HEK293 (cell line): ENCODE data around the gene HOXC5.

Source experiments
- CTCF ChIA-PET: fragments of 350-600 bp; formaldehyde crosslinking; extraction: SDS; loops from one replicate; lab custom pipeline; 2021; ENCODE audit warnings: antibody characterized with exemption; lab: Yijun Ruan, JAX
- POLR2A ChIA-PET: fragments of 300-600 bp; formaldehyde crosslinking; extraction: SDS; loops from one replicate; lab custom pipeline; 2020; ENCODE audit warnings: antibody characterized with exemption, inconsistent platforms; lab: Yijun Ruan, JAX
- H3K27ac ChIP-seq: fragments of 200-500 bp; sonication (Bioruptor generic); 2 replicates; pipeline ENCODE4 v1.5.1; 2014; ENCODE audit warnings: low read depth, low read length, control low read depth, inconsistent platforms; ENCODE audit errors: extremely low read depth
- H3K36me3 ChIP-seq, 2 experiments: fragments of 200-500 bp in 1 of 2; sonication (Bioruptor generic) in 1 of 2; 1 replicate in 1 of 2; 2 replicates in 1 of 2; pipeline ENCODE4 v1.5.1; 2014 to 2017; ENCODE audit warnings: inconsistent platforms in 2 of 2, low read length in 2 of 2; ENCODE audit not compliant: control insufficient read depth in 2 of 2, insufficient read depth in 1 of 2
- H3K4me1 ChIP-seq: fragments of 200-500 bp; sonication (Bioruptor generic); 2 replicates; pipeline ENCODE4 v1.5.1; 2014; ENCODE audit warnings: mild to moderate bottlenecking, low read length, inconsistent platforms; ENCODE audit not compliant: control insufficient read depth, insufficient read depth
- H3K4me3 ChIP-seq: 2 replicates; pipeline ENCODE4 v1.5.1; 2011; ENCODE audit warnings: low read depth, mild to moderate bottlenecking, control low read depth, low read length, moderate library complexity
- H3K9me3 ChIP-seq: fragments of 200-500 bp; sonication (Bioruptor generic); 2 replicates; pipeline ENCODE4 v1.5.1; 2014; ENCODE audit warnings: low read depth, low read length, inconsistent platforms; ENCODE audit not compliant: control insufficient read depth, insufficient read depth
- PATZ1 ChIP-seq: fragments of 450-650 bp; formaldehyde crosslinking; IDR thresholded peaks from 2 replicates; pipeline ENCODE4 v1.5.1; 2016; ENCODE audit warnings: missing biosample characterization, missing genetic modification characterization
- ZFP3 ChIP-seq: fragments of 450-650 bp; formaldehyde crosslinking; IDR thresholded peaks from 2 replicates; pipeline ENCODE4 v1.5.1; 2016; ENCODE audit warnings: low read depth, missing biosample characterization, missing genetic modification characterization
- ZNF169 ChIP-seq: fragments of 450-650 bp; formaldehyde crosslinking; IDR thresholded peaks from 2 replicates; pipeline ENCODE4 v1.5.1; 2016; ENCODE audit warnings: missing biosample characterization, missing genetic modification characterization
- ZNF350 ChIP-seq: fragments of 450-650 bp; formaldehyde crosslinking; IDR thresholded peaks from 2 replicates; pipeline ENCODE4 v1.5.0; 2017; ENCODE audit warnings: missing biosample characterization, mild to moderate bottlenecking, missing genetic modification characterization
- ZNF354C ChIP-seq: fragments of 450-650 bp; formaldehyde crosslinking; IDR thresholded peaks from 2 replicates; pipeline ENCODE4 v1.5.1; 2016; ENCODE audit warnings: missing biosample characterization, missing genetic modification characterization, low read depth, borderline replicate concordance
- ZNF362 ChIP-seq: fragments of 450-650 bp; formaldehyde crosslinking; IDR thresholded peaks from 2 replicates; pipeline ENCODE4 v1.5.1; 2016; ENCODE audit warnings: missing biosample characterization, missing genetic modification characterization
- ZNF426 ChIP-seq: fragments of 450-650 bp; formaldehyde crosslinking; IDR thresholded peaks from 2 replicates; pipeline ENCODE4 v1.5.1; 2017; ENCODE audit warnings: missing biosample characterization, missing genetic modification characterization, mild to moderate bottlenecking, inconsistent platforms, moderate library complexity
- ZNF626 ChIP-seq: fragments of 450-650 bp; sonication (Bioruptor Pico); formaldehyde crosslinking; IDR thresholded peaks from 2 replicates; pipeline ENCODE4 v1.5.1; 2018; ENCODE audit warnings: missing biosample characterization, missing genetic modification characterization, inconsistent platforms
- ZNF629 ChIP-seq: fragments of 450-650 bp; formaldehyde crosslinking; IDR thresholded peaks from 2 replicates; pipeline ENCODE4 v1.5.1; 2017; ENCODE audit warnings: missing biosample characterization, missing genetic modification characterization
- TF ChIP-seq, protein P1 (sequence below): fragments of 450-650 bp; formaldehyde crosslinking; IDR thresholded peaks from 2 replicates; pipeline ENCODE4 v1.5.1; 2017; ENCODE audit warnings: missing biosample characterization, missing genetic modification characterization
- TF ChIP-seq, protein P2 (sequence below): fragments of 450-650 bp; formaldehyde crosslinking; IDR thresholded peaks from 2 replicates; pipeline ENCODE4 v1.5.1; 2016; ENCODE audit warnings: missing biosample characterization, missing genetic modification characterization
- TF ChIP-seq, protein P3 (sequence below): sonication (generic); formaldehyde crosslinking; IDR thresholded peaks from 2 replicates; pipeline ENCODE4 v1.8.1; 2022; ENCODE audit warnings: mild to moderate bottlenecking, moderate library complexity, missing genetic modification reagents

HOXC5 gene

GRCh38 chr12:54010972-54011664, 21.7 kb upstream of the HOXC5 start (continued):
- TF ChIP-seq ZNF350 (no peak), ZNF626 (tag by site-specific recombination) (no peak), ZNF629 (tag by site-specific recombination) (0 out of 2 replicates have a peak, but pooled peaks have one; percentile 13), ZNF169 (tag by site-specific recombination) (no peak), ZNF354C (tag by site-specific recombination) (no peak), ZFP3 (no peak; the same call in 1 of the 2 replicates)
- TF ChIP-seq, protein P1, sequence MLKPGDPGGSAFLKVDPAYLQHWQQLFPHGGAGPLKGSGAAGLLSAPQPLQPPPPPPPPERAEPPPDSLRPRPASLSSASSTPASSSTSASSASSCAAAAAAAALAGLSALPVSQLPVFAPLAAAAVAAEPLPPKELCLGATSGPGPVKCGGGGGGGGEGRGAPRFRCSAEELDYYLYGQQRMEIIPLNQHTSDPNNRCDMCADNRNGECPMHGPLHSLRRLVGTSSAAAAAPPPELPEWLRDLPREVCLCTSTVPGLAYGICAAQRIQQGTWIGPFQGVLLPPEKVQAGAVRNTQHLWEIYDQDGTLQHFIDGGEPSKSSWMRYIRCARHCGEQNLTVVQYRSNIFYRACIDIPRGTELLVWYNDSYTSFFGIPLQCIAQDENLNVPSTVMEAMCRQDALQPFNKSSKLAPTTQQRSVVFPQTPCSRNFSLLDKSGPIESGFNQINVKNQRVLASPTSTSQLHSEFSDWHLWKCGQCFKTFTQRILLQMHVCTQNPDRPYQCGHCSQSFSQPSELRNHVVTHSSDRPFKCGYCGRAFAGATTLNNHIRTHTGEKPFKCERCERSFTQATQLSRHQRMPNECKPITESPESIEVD, result peak; percentile 79

GRCh38 chr12:54011665-54012532, 21.0 kb upstream of the HOXC5 start:
- H3K27ac ChIP-seq, result peak overlapping the region; percentile 93
- peaks cover 43% of the 10 kb centered on the region for H3K4me1 ChIP-seq
- CTCF ChIA-PET, result interaction anchor here (1.0 to 2.2 kb wide), 3 partner anchors 20 to 203 kb away, joined by 3 to 7 read pairs (median 6); no protein-coding TSS in a partner anchor
- POLR2A ChIA-PET, result interaction anchor here (0.6 kb wide), 1 partner anchor 177 kb away, joined by 6 read pairs; the partner anchor contains the start of gene SMUG1
- no peaks in the 10 kb centered on the region for H3K9me3 ChIP-seq
- H3K36me3 ChIP-seq, result no peaks in the 10 kb centered on the region
- TF ChIP-seq, protein P2, sequence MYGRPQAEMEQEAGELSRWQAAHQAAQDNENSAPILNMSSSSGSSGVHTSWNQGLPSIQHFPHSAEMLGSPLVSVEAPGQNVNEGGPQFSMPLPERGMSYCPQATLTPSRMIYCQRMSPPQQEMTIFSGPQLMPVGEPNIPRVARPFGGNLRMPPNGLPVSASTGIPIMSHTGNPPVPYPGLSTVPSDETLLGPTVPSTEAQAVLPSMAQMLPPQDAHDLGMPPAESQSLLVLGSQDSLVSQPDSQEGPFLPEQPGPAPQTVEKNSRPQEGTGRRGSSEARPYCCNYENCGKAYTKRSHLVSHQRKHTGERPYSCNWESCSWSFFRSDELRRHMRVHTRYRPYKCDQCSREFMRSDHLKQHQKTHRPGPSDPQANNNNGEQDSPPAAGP (tag by site-specific recombination), result 0 out of 2 replicates have a peak, but pooled peaks have one; percentile 7
- TF ChIP-seq ZNF362 (peak; percentile 75; the same call in 1 of the 2 replicates), PATZ1 (tag by site-specific recombination) (no peak; the same call in 1 of the 2 replicates), ZNF426 (tag by site-specific recombination) (no peak)
- TF ChIP-seq, protein P3, sequence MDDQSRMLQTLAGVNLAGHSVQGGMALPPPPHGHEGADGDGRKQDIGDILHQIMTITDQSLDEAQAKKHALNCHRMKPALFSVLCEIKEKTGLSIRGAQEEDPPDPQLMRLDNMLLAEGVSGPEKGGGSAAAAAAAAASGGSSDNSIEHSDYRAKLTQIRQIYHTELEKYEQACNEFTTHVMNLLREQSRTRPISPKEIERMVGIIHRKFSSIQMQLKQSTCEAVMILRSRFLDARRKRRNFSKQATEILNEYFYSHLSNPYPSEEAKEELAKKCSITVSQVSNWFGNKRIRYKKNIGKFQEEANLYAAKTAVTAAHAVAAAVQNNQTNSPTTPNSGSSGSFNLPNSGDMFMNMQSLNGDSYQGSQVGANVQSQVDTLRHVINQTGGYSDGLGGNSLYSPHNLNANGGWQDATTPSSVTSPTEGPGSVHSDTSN (CRISPR knock-in tag), result no peak
- TF ChIP-seq, all 188 proteins: peak for 2
- H3K4me3 ChIP-seq, result no peak overlapping the region
